ENCODE data around the gene ACLY.
"Not testable (repeated sequence)": the region's sequence is repeated elsewhere in the genome, so short reads cannot be mapped to it uniquely, and the experiment has no call there.

The ACLY gene

GRCh38 chr17:41882756-41883155 is 36.0 kb downstream of the ACLY start:
- Histone ChIP-seq H3K4me1 (ENCODE audit: control insufficient read depth, insufficient read depth, low read length) (peaks cover 3% of the 10 kb centered on the region), H3K9me3 (ENCODE audit: control insufficient read depth, insufficient read depth, low read length) (no peaks in the 10 kb centered on the region), H3K9ac (ENCODE audit: low read depth, low read length) (no peak overlapping the region), H3K4me3 (ENCODE audit: low read depth, low read length) (no peak overlapping the region), H3K36me3 (ENCODE audit: control insufficient read depth, insufficient read depth, low read length) (peaks cover 70% of the 10 kb centered on the region), H3K27me3 (ENCODE audit: control insufficient read depth, insufficient read depth, low read length) (no peaks in the 10 kb centered on the region)

GRCh38 chr17:41880130-41880529 is 38.6 kb downstream of the ACLY start:
- Histone ChIP-seq H3K9me3 (ENCODE audit: control insufficient read depth, insufficient read depth, low read length) (no peaks in the 10 kb centered on the region), H3K4me1 (ENCODE audit: control insufficient read depth, insufficient read depth, low read length) (peaks cover 3% of the 10 kb centered on the region), H3K36me3 (ENCODE audit: control insufficient read depth, insufficient read depth, low read length) (peaks cover 57% of the 10 kb centered on the region), H3K9ac (ENCODE audit: low read depth, low read length) (no peak overlapping the region), H3K4me3 (ENCODE audit: low read depth, low read length) (no peak overlapping the region), H3K27me3 (ENCODE audit: control insufficient read depth, insufficient read depth, low read length) (no peaks in the 10 kb centered on the region)

- H3K9me3 ChIP-seq (ENCODE audit: control insufficient read depth, insufficient read depth, low read length); H3K27me3 ChIP-seq (ENCODE audit: control insufficient read depth, insufficient read depth, low read length); H3K4me3 ChIP-seq (ENCODE audit: low read depth, low read length); H3K9ac ChIP-seq (ENCODE audit: low read depth, low read length); H3K4me1 ChIP-seq (ENCODE audit: control insufficient read depth, insufficient read depth, low read length): not testable (repeated sequence)
- peaks cover 64% of the 10 kb centered on the region for H3K36me3 ChIP-seq (ENCODE audit: control insufficient read depth, insufficient read depth, low read length)
Observed at GRCh38 chr17:41874293-41874670, 44.5 kb downstream of the ACLY start.

GRCh38 chr17:41873559-41874292 is 45.0 kb downstream of the ACLY start:
- no peaks in the 10 kb centered on the region for H3K27me3 ChIP-seq (ENCODE audit: control insufficient read depth, insufficient read depth, low read length)
- H3K4me1 ChIP-seq (ENCODE audit: control insufficient read depth, insufficient read depth, low read length), result no peaks in the 10 kb centered on the region
- no peaks in the 10 kb centered on the region for H3K9me3 ChIP-seq (ENCODE audit: control insufficient read depth, insufficient read depth, low read length)
- H3K4me3 ChIP-seq (ENCODE audit: low read depth, low read length), result no peak overlapping the region
- H3K9ac ChIP-seq (ENCODE audit: low read depth, low read length), result no peak overlapping the region
- peaks cover 68% of the 10 kb centered on the region for H3K36me3 ChIP-seq (ENCODE audit: control insufficient read depth, insufficient read depth, low read length)

GRCh38 chr17:41871789-41872188 is 47.0 kb downstream of the ACLY start:
- Histone ChIP-seq H3K4me3 (ENCODE audit: low read depth, low read length) (no peak overlapping the region), H3K4me1 (ENCODE audit: control insufficient read depth, insufficient read depth, low read length) (no peaks in the 10 kb centered on the region), H3K9me3 (ENCODE audit: control insufficient read depth, insufficient read depth, low read length) (no peaks in the 10 kb centered on the region), H3K9ac (ENCODE audit: low read depth, low read length) (no peak overlapping the region), H3K36me3 (ENCODE audit: control insufficient read depth, insufficient read depth, low read length) (peaks cover 53% of the 10 kb centered on the region), H3K27me3 (ENCODE audit: control insufficient read depth, insufficient read depth, low read length) (no peaks in the 10 kb centered on the region)

- Histone ChIP-seq H3K4me3 (ENCODE audit: low read depth, low read length) (no peak overlapping the region), H3K27me3 (ENCODE audit: control insufficient read depth, insufficient read depth, low read length) (no peaks in the 10 kb centered on the region), H3K4me1 (ENCODE audit: control insufficient read depth, insufficient read depth, low read length) (no peaks in the 10 kb centered on the region), H3K36me3 (ENCODE audit: control insufficient read depth, insufficient read depth, low read length) (peaks cover 53% of the 10 kb centered on the region), H3K9ac (ENCODE audit: low read depth, low read length) (no peak overlapping the region), H3K9me3 (ENCODE audit: control insufficient read depth, insufficient read depth, low read length) (no peaks in the 10 kb centered on the region)
Observed at GRCh38 chr17:41870627-41871026, 48.1 kb downstream of the ACLY start.

- Histone ChIP-seq H3K4me3 (ENCODE audit: low read depth, low read length) (no peak overlapping the region), H3K36me3 (ENCODE audit: control insufficient read depth, insufficient read depth, low read length) (peaks cover 53% of the 10 kb centered on the region), H3K4me1 (ENCODE audit: control insufficient read depth, insufficient read depth, low read length) (no peaks in the 10 kb centered on the region), H3K9me3 (ENCODE audit: control insufficient read depth, insufficient read depth, low read length) (no peaks in the 10 kb centered on the region), H3K27me3 (ENCODE audit: control insufficient read depth, insufficient read depth, low read length) (no peaks in the 10 kb centered on the region), H3K9ac (ENCODE audit: low read depth, low read length) (no peak overlapping the region)
Observed at GRCh38 chr17:41870097-41870496, 48.7 kb downstream of the ACLY start.

GRCh38 chr17:41869426-41869825 is 49.3 kb downstream of the ACLY start:
- no peak overlapping the region for H3K4me3 ChIP-seq (ENCODE audit: low read depth, low read length)
- no peaks in the 10 kb centered on the region for H3K4me1 ChIP-seq (ENCODE audit: control insufficient read depth, insufficient read depth, low read length)
- H3K9ac ChIP-seq (ENCODE audit: low read depth, low read length), result no peak overlapping the region
- H3K27me3 ChIP-seq (ENCODE audit: control insufficient read depth, insufficient read depth, low read length), result no peaks in the 10 kb centered on the region
- peaks cover 53% of the 10 kb centered on the region for H3K36me3 ChIP-seq (ENCODE audit: control insufficient read depth, insufficient read depth, low read length)
- H3K9me3 ChIP-seq (ENCODE audit: control insufficient read depth, insufficient read depth, low read length), result no peaks in the 10 kb centered on the region

- Histone ChIP-seq H3K4me1 (ENCODE audit: control insufficient read depth, insufficient read depth, low read length) (peaks cover 4% of the 10 kb centered on the region), H3K9me3 (ENCODE audit: control insufficient read depth, insufficient read depth, low read length) (no peaks in the 10 kb centered on the region), H3K27me3 (ENCODE audit: control insufficient read depth, insufficient read depth, low read length) (no peaks in the 10 kb centered on the region), H3K36me3 (ENCODE audit: control insufficient read depth, insufficient read depth, low read length) (peaks cover 44% of the 10 kb centered on the region), H3K9ac (ENCODE audit: low read depth, low read length) (no peak overlapping the region), H3K4me3 (ENCODE audit: low read depth, low read length) (no peak overlapping the region)
Observed at GRCh38 chr17:41868568-41868967, 50.2 kb downstream of the ACLY start.

GRCh38 chr17:41865596-41865893 is 53.2 kb downstream of the ACLY start:
- peaks cover 20% of the 10 kb centered on the region for H3K4me1 ChIP-seq (ENCODE audit: control insufficient read depth, insufficient read depth, low read length)
- peaks cover 20% of the 10 kb centered on the region for H3K36me3 ChIP-seq (ENCODE audit: control insufficient read depth, insufficient read depth, low read length)
- no peaks in the 10 kb centered on the region for H3K9me3 ChIP-seq (ENCODE audit: control insufficient read depth, insufficient read depth, low read length)
- peak overlapping the region; percentile 46 for H3K4me3 ChIP-seq (ENCODE audit: low read depth, low read length)
- no peak overlapping the region for H3K9ac ChIP-seq (ENCODE audit: low read depth, low read length)
- no peaks in the 10 kb centered on the region for H3K27me3 ChIP-seq (ENCODE audit: control insufficient read depth, insufficient read depth, low read length)

GRCh38 chr17:41864836-41865595 is 53.7 kb downstream of the ACLY start, which contains the start of gene KLHL11:
KLHL11 (minus strand) TSS chr17:41865423; CDS start chr17:41865370, 53 bp downstream.
- Histone ChIP-seq H3K4me1 (ENCODE audit: control insufficient read depth, insufficient read depth, low read length) (peaks cover 22% of the 10 kb centered on the region), H3K9me3 (ENCODE audit: control insufficient read depth, insufficient read depth, low read length) (no peaks in the 10 kb centered on the region), H3K27me3 (ENCODE audit: control insufficient read depth, insufficient read depth, low read length) (no peaks in the 10 kb centered on the region), H3K36me3 (ENCODE audit: control insufficient read depth, insufficient read depth, low read length) (peaks cover 14% of the 10 kb centered on the region), H3K4me3 (ENCODE audit: low read depth, low read length) (peak within 1 kb of the TSS; percentile 86), H3K9ac (ENCODE audit: low read depth, low read length) (peak within 1 kb of the TSS; percentile 93)

GRCh38 chr17:41864498-41864835 is 54.3 kb downstream of the ACLY start:
- no peaks in the 10 kb centered on the region for H3K9me3 ChIP-seq (ENCODE audit: control insufficient read depth, insufficient read depth, low read length)
- H3K4me1 ChIP-seq (ENCODE audit: control insufficient read depth, insufficient read depth, low read length), result peaks cover 22% of the 10 kb centered on the region
- H3K4me3 ChIP-seq (ENCODE audit: low read depth, low read length), result peak overlapping the region; percentile 86
- H3K36me3 ChIP-seq (ENCODE audit: control insufficient read depth, insufficient read depth, low read length), result peaks cover 11% of the 10 kb centered on the region
- H3K27me3 ChIP-seq (ENCODE audit: control insufficient read depth, insufficient read depth, low read length), result no peaks in the 10 kb centered on the region
- H3K9ac ChIP-seq (ENCODE audit: low read depth, low read length), result peak overlapping the region; percentile 93
